HepG2 (cell line): ENCODE results near the gene TUBB3. TPM values are rescaled to one million over a fixed set of nuclear protein-coding genes. Genes with fewer than 3 reads are reported as not detected.

Experiments
- ATAC-seq: fragments of 200-7000 bp; cut with Tn5 transposase; 3 replicates; pipeline ENCODE4 v1.9.1; 2020; ENCODE audit warnings: mild to moderate bottlenecking, moderate library complexity
- BruUV-seq: library from RNA; stranded (reverse); fragments of 400-500 nt; replicated peaks from 2 replicates; lab custom pipeline; 2021; lab: Mats Ljungman, UMichigan
- CTCF ChIA-PET: fragments of 300-600 bp; formaldehyde crosslinking; extraction: SDS; loops from one replicate; lab custom pipeline; 2021; ENCODE audit warnings: low total read pairs, inconsistent platforms, low intra/inter-chr PET ratio; lab: Yijun Ruan, JAX
- POLR2A ChIA-PET: fragments of 350-600 bp; sonication (Branson Sonifier 250); formaldehyde crosslinking; loops from one replicate; lab custom pipeline; 2020; ENCODE audit warnings: antibody characterized with exemption, inconsistent platforms; lab: Yijun Ruan, JAX
- DNase-seq: peaks from one replicate; pipeline ENCODE4 v3.0.0-alpha.2; 2015; ENCODE audit warnings: low spot score
- FAIRE-seq: peaks from 3 replicates; lab custom pipeline; 2011; peaks lifted over from hg19 to GRCh38; lab: Jason Lieb, UNC
- H2AFZ ChIP-seq: one replicate; pipeline ENCODE4 v1.6.1; 2011; ENCODE audit warnings: low read length, inconsistent platforms
- H3K27ac ChIP-seq: fragments of 300-600 bp; 3 replicates; pipeline ENCODE4 v1.8.0; 2011; ENCODE audit warnings: mixed run types, mild to moderate bottlenecking, mixed read lengths, low read length, inconsistent platforms; ENCODE audit not compliant: insufficient read depth; ENCODE audit errors: extremely low read length
- H3K27me3 ChIP-seq, 2 experiments: fragments of 200-600 bp in 1 of 2; 2 replicates in 1 of 2; 3 replicates in 1 of 2; pipeline versions ENCODE4 v1.6.0 to v1.8.0; 2011; ENCODE audit warnings: low read length in 2 of 2, mild to moderate bottlenecking in 2 of 2, moderate library complexity in 2 of 2, inconsistent platforms in 1 of 2; ENCODE audit not compliant: insufficient read depth in 2 of 2, control insufficient read depth in 1 of 2
- H3K36me3 ChIP-seq, 2 experiments: fragments of 200-600 bp in 1 of 2; replicated peaks in 1 of 2; 2 replicates in 1 of 2; 3 replicates in 1 of 2; pipeline versions ENCODE4 v1.5.1 to v1.8.0; 2011; ENCODE audit warnings: low read length in 2 of 2, inconsistent platforms in 1 of 2; ENCODE audit not compliant: insufficient read depth in 2 of 2, control insufficient read depth in 1 of 2
- H3K4me1 ChIP-seq: 2 replicates; pipeline ENCODE4 v1.5.1; 2012; ENCODE audit warnings: low read length, inconsistent platforms; ENCODE audit not compliant: insufficient read depth
- H3K4me2 ChIP-seq: 2 replicates; pipeline ENCODE4 v1.6.0; 2011; ENCODE audit warnings: low read depth, low read length, inconsistent platforms
- H3K4me3 ChIP-seq, 3 experiments: fragments of 200-600 bp in 1 of 3; sonication (generic), shearing (Covaris generic) in 1 of 3; replicated peaks in 1 of 3; 2 replicates each; pipeline ENCODE4 v1.5.1; 2011 to 2016; ENCODE audit warnings: low read length in 3 of 3, inconsistent platforms in 2 of 3, low read depth in 2 of 3, mild to moderate bottlenecking in 2 of 3, control low read depth in 1 of 3, mixed read lengths in 1 of 3; ENCODE audit not compliant: insufficient read depth in 1 of 3
- H3K79me2 ChIP-seq: one replicate; pipeline ENCODE4 v1.6.1; 2011; ENCODE audit warnings: low read length, inconsistent platforms; ENCODE audit not compliant: insufficient read depth
- H3K9ac ChIP-seq: 2 replicates; pipeline ENCODE4 v1.6.0; 2011; ENCODE audit warnings: mild to moderate bottlenecking, low read depth, low read length, inconsistent platforms; ENCODE audit not compliant: insufficient read depth
- H3K9me3 ChIP-seq: 2 replicates; pipeline ENCODE4 v1.5.1; 2012; ENCODE audit warnings: mild to moderate bottlenecking, low read length
- H4K20me1 ChIP-seq: 2 replicates; pipeline ENCODE4 v1.6.0; 2011; ENCODE audit warnings: inconsistent platforms, mild to moderate bottlenecking, low read length, moderate library complexity; ENCODE audit not compliant: insufficient read depth
- ARNTL ChIP-seq: sonication (generic); formaldehyde crosslinking; IDR thresholded peaks from 2 replicates; pipeline ENCODE4 v1.4.0; 2020; ENCODE audit warnings: mild to moderate bottlenecking, missing genetic modification reagents
- CBX2 ChIP-seq, 2 experiments: fragments of 200-600 bp in 1 of 2; sonication (generic); formaldehyde crosslinking in 1 of 2; IDR thresholded peaks; 2 replicates each; pipeline versions ENCODE4 v1.7.0 to v1.8.1; 2018 to 2022; ENCODE audit warnings: low read depth in 2 of 2, low read length in 1 of 2, mild to moderate bottlenecking in 1 of 2, missing genetic modification reagents in 1 of 2
- KLF13 ChIP-seq: sonication (generic); formaldehyde crosslinking; IDR thresholded peaks from 2 replicates; pipeline ENCODE4 v1.4.0; 2020; ENCODE audit warnings: mild to moderate bottlenecking, missing genetic modification reagents
- PHF20 ChIP-seq: sonication (generic); formaldehyde crosslinking; IDR thresholded peaks from 2 replicates; pipeline ENCODE4 v1.5.0; 2020; ENCODE audit warnings: mild to moderate bottlenecking, missing genetic modification reagents
- SMYD3 ChIP-seq: sonication (generic); formaldehyde crosslinking; IDR thresholded peaks from 2 replicates; pipeline ENCODE4 v1.8.1; 2023; ENCODE audit warnings: mild to moderate bottlenecking, missing genetic modification reagents
- TOPORS ChIP-seq: sonication (generic); formaldehyde crosslinking; IDR thresholded peaks from 2 replicates; pipeline ENCODE4 v1.8.0; 2023; ENCODE audit warnings: mild to moderate bottlenecking, missing genetic modification reagents
- ZC3H4 ChIP-seq: sonication (generic); formaldehyde crosslinking; IDR thresholded peaks from 2 replicates; pipeline ENCODE4 v1.4.0; 2020; ENCODE audit warnings: missing genetic modification reagents, borderline replicate concordance
- WGBS: methylation state at CpG from one replicate; pipeline ENCODE4 v1.1.6; 2017; ENCODE audit warnings: low lambda C conversion rate; 5-methylcytosine and 5-hydroxymethylcytosine counted together
- in situ Hi-C: cut with HindIII; loops from 2 replicates; pipeline ENCODE4 v1.10.0; 2017; ENCODE audit warnings: low pct_unique_long_range_greater_than_20kb; ENCODE audit not compliant: extremely low pct_ligation_motif_present
- intact Hi-C: fragments of 100-400 bp; cut with micrococcal nuclease; formaldehyde crosslinking; loops from one replicate; pipeline ENCODE4 v1.10.0; 2022; ENCODE audit not compliant: unreplicated experiment
- polyA plus RNA-seq, 8 experiments: library from polyadenylated mRNA; depleted of rRNA in 3 of 8; stranded (reverse) in 7 of 8; unstranded in 1 of 8; fragments of >200 nt; fragmentation: Illumina TruSeq in 4 of 8; extraction: Trizol in 4 of 8; gene quantifications; 2 replicates each; pipeline versions ENCODE4 v1.2.1 to v1.2.3, GENCODE V29; 2011 to 2016; ENCODE audit warnings: low read depth in 4 of 8, missing spikeins in 1 of 8, mixed read lengths in 1 of 8; ENCODE audit not compliant: insufficient read depth in 1 of 8
- total RNA-seq, 5 experiments: library from RNA; depleted of rRNA; stranded (reverse); fragments of >200 nt; fragmentation: Illumina TruSeq; extraction: Trizol; gene quantifications; 2 replicates each; pipeline ENCODE4 v1.2.3, GENCODE V29; 2016; ENCODE audit warnings: low read depth in 1 of 5
- TF ChIP-seq, protein P1 (sequence below): sonication (generic); formaldehyde crosslinking; IDR thresholded peaks from 2 replicates; pipeline ENCODE4 v1.8.0; 2023; ENCODE audit warnings: mild to moderate bottlenecking, missing genetic modification reagents
- TF ChIP-seq, protein P2 (sequence below): sonication (generic); formaldehyde crosslinking; IDR thresholded peaks from 2 replicates; pipeline ENCODE4 v1.8.0; 2022; ENCODE audit warnings: missing genetic modification reagents, low read depth, mild to moderate bottlenecking, borderline replicate concordance
- TF ChIP-seq, protein P3 (sequence below): sonication (generic); formaldehyde crosslinking; IDR thresholded peaks from 2 replicates; pipeline ENCODE4 v1.4.0; 2020; ENCODE audit warnings: missing genetic modification reagents
- TF ChIP-seq, protein P4 (sequence below): sonication (generic); formaldehyde crosslinking; IDR thresholded peaks from 2 replicates; pipeline ENCODE4 v1.5.1; 2020; ENCODE audit warnings: missing genetic modification reagents, mild to moderate bottlenecking, borderline replicate concordance

TUBB3 gene
- total and polyA plus RNA-seq, 2 of the 13 experiments (the other 11 are each of a cell fraction or from before 2014, with no cell fraction given): 110 to 185 TPM

DNA sequence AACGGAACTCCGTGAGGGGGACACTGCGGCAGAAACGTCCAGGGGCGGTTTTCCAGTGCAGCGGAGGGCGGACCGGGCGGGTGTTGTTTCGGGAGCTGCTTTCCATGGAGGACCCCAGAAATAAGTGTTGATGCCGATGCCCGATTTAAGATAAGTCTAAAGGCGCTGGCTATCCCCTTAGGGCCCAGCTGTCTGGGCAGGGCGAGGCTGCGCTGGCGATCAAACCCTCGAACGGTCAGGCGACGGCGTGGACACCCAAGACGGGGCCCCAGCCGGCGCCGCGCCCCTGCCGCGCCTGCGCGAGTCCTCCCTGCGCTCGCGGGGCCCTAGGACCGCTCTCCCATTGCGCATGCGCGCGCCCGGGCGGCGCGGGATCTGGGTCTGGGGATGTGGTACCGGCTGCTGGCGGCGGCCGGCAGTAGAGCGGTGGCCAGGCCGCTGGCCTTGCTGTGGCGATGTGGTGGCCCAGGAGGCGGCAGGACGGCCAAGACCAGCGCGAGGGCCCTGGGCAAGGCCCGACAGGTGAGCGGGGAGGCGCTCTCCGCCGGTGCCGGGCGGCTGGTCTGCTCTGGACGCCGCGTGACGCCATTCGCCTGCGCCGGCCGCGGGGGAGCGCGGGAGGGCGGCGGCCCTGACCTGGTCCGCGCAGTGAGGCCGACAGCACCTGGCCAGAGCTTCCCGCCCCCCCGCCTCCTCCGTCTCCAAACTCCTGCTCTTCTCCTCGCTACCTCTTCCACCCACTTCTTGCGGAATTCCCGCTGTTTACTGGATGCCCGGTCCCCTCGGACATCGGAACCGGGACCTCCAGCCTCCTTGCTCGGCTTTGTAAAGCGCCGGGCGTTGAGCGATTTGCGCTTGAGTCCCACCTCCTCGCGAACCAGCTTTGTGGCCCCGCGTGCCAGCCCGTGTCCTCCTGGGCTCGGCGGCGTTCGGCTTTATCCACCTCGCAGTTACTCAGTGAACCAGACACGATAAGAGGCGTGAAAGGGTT, 49.4 kb downstream of the TUBB3 start (continued):
- TF ChIP-seq CBX2 (IDR thresholded peaks at IDR 0.05; ENCODE audit: low read depth, low read length) (no peak), CBX2 (CRISPR knock-in tag; IDR thresholded peaks at IDR 0.05; ENCODE audit: low read depth) (0 out of 2 replicates have a peak, but pooled peaks have one; percentile 56), KLF13 (CRISPR knock-in tag) (no peak; the same call in 1 of the 2 replicates)

DNA sequence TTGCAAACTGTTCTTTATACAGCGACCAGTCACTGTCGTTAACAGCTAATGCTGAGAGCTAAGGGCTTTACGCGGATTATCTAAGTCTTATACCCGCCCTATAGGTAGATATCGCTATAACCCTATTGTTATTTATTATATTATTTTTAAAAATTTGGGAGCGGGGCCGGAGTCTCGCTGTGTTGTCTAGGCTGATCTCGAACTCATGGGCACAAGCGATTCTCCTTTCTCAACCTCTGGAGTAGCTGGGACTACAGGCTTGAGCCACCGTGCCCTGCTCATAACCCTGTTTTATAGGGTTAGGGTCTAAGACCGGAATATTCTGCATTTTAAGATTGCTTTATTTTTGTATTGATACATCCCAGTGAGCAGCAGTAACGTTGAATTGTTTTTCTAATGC, 50.1 kb downstream of the TUBB3 start:
- CTCF ChIA-PET: no interaction called here
- under 1% methylated on average over 14 of the region's 14 CpGs for WGBS
- FAIRE-seq (no peak), ATAC-seq (no peak), DNase-seq (no peak)
- Histone ChIP-seq H3K36me3 (peaks cover 9 to 16% of the 10 kb centered on the region in 2 experiments), H3K27me3 (no peaks in the 10 kb centered on the region; a peak in 1 of 5 replicates), H3K79me2 (peaks cover 75% of the 10 kb centered on the region), H3K4me2 (peak overlapping the region; percentile 94), H3K9ac (peak overlapping the region; percentile 94), H3K9me3 (no peaks in the 10 kb centered on the region), H2AFZ (no peak overlapping the region), H3K27ac (peak overlapping the region; percentile 88), H3K4me1 (peaks cover 49% of the 10 kb centered on the region), H4K20me1 (no peaks in the 10 kb centered on the region), H3K4me3 (peak overlapping the region; percentile 76 to 96 (median 95))
- intact Hi-C loops (no loop called here), in situ Hi-C loops (no loop called here)
- POLR2A ChIA-PET: interaction anchor here (0.5 to 7.1 kb wide), 19 partner anchors 8 to 195 kb away, joined by 3 to 84 read pairs (median 5); partner anchors contain the start of genes DBNDD1, DEF8, MC1R and TCF25
- TSS peak; percentile 64 for BruUV-seq
- TF ChIP-seq TOPORS (no peak), PHF20 (CRISPR knock-in tag) (no peak), SMYD3 (no peak), ZC3H4 (0 out of 2 replicates have a peak, but pooled peaks have one; percentile 20), ARNTL (CRISPR knock-in tag) (no peak)
- TF ChIP-seq, protein P1, sequence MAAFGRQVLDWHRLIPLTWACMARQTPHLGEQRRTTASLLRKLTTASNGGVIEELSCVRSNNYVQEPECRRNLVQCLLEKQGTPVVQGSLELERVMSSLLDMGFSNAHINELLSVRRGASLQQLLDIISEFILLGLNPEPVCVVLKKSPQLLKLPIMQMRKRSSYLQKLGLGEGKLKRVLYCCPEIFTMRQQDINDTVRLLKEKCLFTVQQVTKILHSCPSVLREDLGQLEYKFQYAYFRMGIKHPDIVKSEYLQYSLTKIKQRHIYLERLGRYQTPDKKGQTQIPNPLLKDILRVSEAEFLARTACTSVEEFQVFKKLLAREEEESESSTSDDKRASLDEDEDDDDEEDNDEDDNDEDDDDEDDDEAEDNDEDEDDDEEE (CRISPR knock-in tag): peak; percentile 78; the same call in 1 of the 2 replicates
- TF ChIP-seq, protein P2, sequence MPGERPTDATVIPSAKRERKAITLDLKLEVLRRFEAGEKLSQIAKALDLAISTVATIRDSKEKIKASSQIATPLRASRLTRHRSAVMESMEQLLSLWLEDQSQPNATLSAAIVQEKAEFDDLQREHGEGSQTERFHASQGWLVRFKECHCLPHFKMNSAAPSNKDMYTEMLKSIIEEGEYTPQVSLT (CRISPR knock-in tag): no peak
- TF ChIP-seq, protein P3, sequence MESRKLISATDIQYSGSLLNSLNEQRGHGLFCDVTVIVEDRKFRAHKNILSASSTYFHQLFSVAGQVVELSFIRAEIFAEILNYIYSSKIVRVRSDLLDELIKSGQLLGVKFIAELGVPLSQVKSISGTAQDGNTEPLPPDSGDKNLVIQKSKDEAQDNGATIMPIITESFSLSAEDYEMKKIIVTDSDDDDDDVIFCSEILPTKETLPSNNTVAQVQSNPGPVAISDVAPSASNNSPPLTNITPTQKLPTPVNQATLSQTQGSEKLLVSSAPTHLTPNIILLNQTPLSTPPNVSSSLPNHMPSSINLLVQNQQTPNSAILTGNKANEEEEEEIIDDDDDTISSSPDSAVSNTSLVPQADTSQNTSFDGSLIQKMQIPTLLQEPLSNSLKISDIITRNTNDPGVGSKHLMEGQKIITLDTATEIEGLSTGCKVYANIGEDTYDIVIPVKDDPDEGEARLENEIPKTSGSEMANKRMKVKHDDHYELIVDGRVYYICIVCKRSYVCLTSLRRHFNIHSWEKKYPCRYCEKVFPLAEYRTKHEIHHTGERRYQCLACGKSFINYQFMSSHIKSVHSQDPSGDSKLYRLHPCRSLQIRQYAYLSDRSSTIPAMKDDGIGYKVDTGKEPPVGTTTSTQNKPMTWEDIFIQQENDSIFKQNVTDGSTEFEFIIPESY (CRISPR knock-in tag): no peak
- TF ChIP-seq, protein P4, sequence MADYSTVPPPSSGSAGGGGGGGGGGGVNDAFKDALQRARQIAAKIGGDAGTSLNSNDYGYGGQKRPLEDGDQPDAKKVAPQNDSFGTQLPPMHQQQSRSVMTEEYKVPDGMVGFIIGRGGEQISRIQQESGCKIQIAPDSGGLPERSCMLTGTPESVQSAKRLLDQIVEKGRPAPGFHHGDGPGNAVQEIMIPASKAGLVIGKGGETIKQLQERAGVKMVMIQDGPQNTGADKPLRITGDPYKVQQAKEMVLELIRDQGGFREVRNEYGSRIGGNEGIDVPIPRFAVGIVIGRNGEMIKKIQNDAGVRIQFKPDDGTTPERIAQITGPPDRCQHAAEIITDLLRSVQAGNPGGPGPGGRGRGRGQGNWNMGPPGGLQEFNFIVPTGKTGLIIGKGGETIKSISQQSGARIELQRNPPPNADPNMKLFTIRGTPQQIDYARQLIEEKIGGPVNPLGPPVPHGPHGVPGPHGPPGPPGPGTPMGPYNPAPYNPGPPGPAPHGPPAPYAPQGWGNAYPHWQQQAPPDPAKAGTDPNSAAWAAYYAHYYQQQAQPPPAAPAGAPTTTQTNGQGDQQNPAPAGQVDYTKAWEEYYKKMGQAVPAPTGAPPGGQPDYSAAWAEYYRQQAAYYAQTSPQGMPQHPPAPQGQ (CRISPR knock-in tag): no peak
